Measurements from ENCODE around the gene ZNF814. TPM values are rescaled to one million over a fixed set of nuclear protein-coding genes. Genes with fewer than 3 reads are reported as not detected.

ZNF814 gene
- total RNA-seq, 4 donors from 2014 or later, result 5.8 to 9.4 (median 7.5) TPM

DNA sequence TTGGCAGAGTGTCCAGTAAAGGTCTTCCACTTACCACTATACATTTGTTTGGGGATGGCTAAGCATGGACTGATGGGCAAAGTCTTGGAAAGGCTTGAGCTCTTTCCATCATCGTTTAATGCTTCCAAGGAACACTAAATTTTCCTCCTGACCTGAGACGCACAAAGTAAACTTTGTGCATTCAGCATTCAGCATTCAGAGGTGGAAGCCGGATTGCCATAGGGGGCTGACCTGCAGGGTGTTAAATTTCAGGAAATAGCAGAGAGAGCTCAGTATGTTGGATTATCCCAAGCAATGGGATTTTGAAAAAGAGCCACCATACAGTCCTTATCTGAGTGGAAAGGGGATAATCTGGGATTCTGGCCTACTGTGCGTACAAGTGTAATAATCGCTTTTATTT, 88.1 kb downstream of the ZNF814 start:
- 82% methylated on average over 5 of the region's 5 CpGs for WGBS
- H3K9me3 ChIP-seq, result no peaks in the 10 kb centered on the region
- no peak overlapping the region for H3K4me3 ChIP-seq
- no peak overlapping the region for H3K27ac ChIP-seq (replicated peaks in 1 of 4)
- DNase-seq (ENCODE audit: extremely low spot score), result no peak
- intact Hi-C loops (cut with DNase I), result no loop called here
- TF ChIP-seq EP300 (IDR thresholded peaks at IDR 0.05) (no peak), POLR2A (IDR thresholded peaks at IDR 0.05; ENCODE audit: low read depth) (no peak), CTCF (IDR thresholded peaks at IDR 0.05) (no peak), POLR2AphosphoS5 (IDR thresholded peaks at IDR 0.05) (no peak)
- peaks cover 13 to 63% (median 56%) of the 10 kb centered on the region in 4 donors for H3K4me1 ChIP-seq
- H3K27me3 ChIP-seq, result no peaks in the 10 kb centered on the region
- peaks cover under 1 to 18% (median 8%) of the 10 kb centered on the region in 4 donors for H3K36me3 ChIP-seq

Other genes with a start within 250 kb of the ZNF814 start
- gene ZSCAN4, start 220.1 kb downstream of the ZNF814 start, total RNA-seq, result not detected
- 1 to 10 TPM; 6.2 to 8.4 (median 6.9) TPM for gene ZNF551, start 207.1 kb downstream of the ZNF814 start, total RNA-seq
- 1 to 10 TPM; 5.0 to 8.7 (median 7.1) TPM for gene ZNF154, start 179.8 kb downstream of the ZNF814 start, total RNA-seq
- gene ZNF671, start 161.4 kb downstream of the ZNF814 start, total RNA-seq, result 10 to 100 TPM in 1 of 4 donors, 1 to 10 TPM in 3; 8.3 to 13.4 (median 9.8) TPM
- gene ZNF776, start 142.2 kb downstream of the ZNF814 start, total RNA-seq, result 10 to 100 TPM in 3 of 4 donors, 1 to 10 TPM in 1; 9.8 to 19.1 (median 14.1) TPM
- gene ZNF586, start 119.4 kb downstream of the ZNF814 start, total RNA-seq, result 10 to 100 TPM; 11.8 to 16.6 (median 13.0) TPM
- gene ZNF552, start 74.1 kb downstream of the ZNF814 start, total RNA-seq, result 1 to 10 TPM; 2.9 to 5.0 (median 4.5) TPM
- 10 to 100 TPM in 2 of 4 donors, 1 to 10 TPM in 2; 6.3 to 14.1 (median 9.3) TPM for gene ZNF587B, start 58.7 kb downstream of the ZNF814 start, total RNA-seq
- gene ZNF587, start 39.2 kb downstream of the ZNF814 start, total RNA-seq, result 10 to 100 TPM; 10.9 to 27.8 (median 19.8) TPM
- 10 to 100 TPM in 2 of 4 donors, 1 to 10 TPM in 2; 9.1 to 12.9 (median 10.3) TPM for gene ZNF417, start 27.6 kb upstream of the ZNF814 start, total RNA-seq
- gene ZNF418, start 46.4 kb upstream of the ZNF814 start, total RNA-seq, result 10 to 100 TPM; 11.6 to 21.2 (median 16.3) TPM
- 1 to 10 TPM; 4.0 to 5.2 (median 4.6) TPM for gene ZNF256, start 58.7 kb upstream of the ZNF814 start, total RNA-seq
- gene C19orf18, start 85.5 kb upstream of the ZNF814 start, total RNA-seq, result under 1 TPM in 3 of 4 donors, not detected in 1; 0.40 to 0.84 (median 0.83) TPM
- 10 to 100 TPM in 3 of 4 donors, 1 to 10 TPM in 1; 7.6 to 23.3 (median 15.5) TPM for gene ZNF606, start 113.8 kb upstream of the ZNF814 start, total RNA-seq
- not detected for gene ZSCAN1, start 145.0 kb upstream of the ZNF814 start, total RNA-seq
- gene ZNF135, start 170.2 kb upstream of the ZNF814 start, total RNA-seq, result 1 to 10 TPM; 5.1 to 9.1 (median 6.6) TPM
- 100 to 1,000 TPM in 3 of 4 donors, 10 to 100 TPM in 1; 93.0 to 141 (median 124) TPM for gene ZSCAN18, start 209.2 kb upstream of the ZNF814 start, total RNA-seq